Middle frontal gyrus (tissue), 1 donor: ENCODE results near the gene DIAPH3.

Source experiments
- DNase-seq: peaks from one replicate; pipeline ENCODE4 v3.0.0-alpha.2; 2015; ENCODE audit warnings: low spot score; ENCODE audit errors: extremely low spot score

The DIAPH3 gene

DNA sequence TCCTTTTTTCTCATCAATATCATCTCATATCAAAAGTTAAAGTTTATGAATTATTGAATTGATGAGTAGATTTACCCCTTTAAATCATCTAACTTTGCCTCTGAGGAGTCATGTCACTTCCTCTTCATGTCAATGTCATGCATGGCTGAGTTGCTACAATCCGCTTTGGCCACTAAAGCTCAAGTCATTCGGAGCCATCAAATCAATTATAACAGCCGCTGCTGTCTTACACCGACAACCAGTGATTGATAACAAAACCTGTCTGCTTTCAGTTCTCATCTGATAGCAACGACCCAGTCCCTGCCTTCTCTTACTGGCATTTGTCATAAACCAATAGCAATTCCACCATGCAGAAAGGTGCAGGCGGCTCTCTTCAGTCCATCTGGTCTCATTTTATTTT is 429.3 kb downstream of the DIAPH3 start:
- no peak for DNase-seq

DNA sequence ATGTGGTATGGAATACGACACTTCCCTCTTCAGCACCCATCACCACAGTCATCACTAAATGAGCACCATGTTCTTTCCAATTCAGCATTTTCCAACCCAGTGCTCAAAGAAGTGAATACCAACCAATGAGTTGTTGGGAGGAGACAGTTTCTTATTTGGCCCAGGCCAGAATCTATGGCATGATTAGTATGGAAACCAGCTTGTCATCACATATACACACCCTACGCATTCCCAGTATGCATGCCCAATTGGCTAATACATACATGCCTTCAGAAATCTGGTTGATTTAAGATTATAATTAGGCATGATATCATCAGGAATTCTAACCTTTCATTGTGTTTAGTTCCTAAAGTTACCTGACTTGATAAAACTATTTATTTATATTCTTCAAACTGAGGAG is 430.0 kb downstream of the DIAPH3 start:
- DNase-seq: no peak

DNA sequence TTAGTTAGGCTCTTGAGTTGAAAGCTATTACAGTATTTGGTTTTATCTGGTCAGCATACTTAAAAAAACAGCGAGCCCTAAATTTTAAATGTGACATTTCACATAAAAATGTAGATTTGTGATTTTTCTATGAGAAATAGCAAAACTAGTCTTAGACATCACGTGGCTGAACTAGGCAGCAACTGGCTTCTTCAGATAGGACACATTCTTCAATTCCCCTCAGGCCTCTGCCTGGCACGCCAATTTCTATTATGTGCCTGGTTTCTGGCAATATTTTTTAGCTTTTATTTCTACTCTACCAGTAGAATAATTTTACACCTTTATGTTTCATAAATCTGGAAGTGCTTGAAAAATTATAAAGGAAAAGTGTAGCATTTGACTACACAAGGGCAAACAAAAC is 433.7 kb downstream of the DIAPH3 start:
- no peak for DNase-seq

DNA sequence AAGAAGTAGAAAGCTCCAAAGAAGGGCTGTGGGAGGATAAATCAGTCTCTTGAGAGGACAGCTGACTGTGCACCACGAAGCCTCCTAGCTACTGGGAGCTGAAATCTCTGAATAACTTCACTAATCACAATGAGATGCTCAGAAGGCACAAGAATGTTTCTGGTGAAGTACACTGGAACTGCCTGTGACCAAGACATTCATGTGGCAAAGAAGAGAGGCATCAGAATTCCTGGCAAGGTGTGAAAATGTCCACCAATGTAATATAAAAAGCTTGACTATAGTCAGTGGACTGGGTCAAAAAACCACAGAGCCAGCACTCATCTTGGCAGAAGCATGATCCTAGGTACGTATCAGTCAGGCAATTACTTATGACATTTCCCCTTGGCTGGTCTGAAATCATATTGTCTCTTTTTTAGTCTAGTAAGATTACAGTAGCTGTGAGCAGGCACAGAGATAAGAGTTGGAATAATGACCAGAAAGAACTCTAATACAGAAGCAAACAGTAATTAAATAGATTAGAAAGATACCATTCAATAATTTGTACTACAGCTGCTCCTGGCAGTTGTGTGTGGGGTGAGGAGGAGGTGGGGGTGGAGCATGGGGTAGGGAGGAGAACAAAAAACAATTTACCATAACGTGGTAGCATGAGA is 434.7 kb downstream of the DIAPH3 start:
- no peak for DNase-seq

DNA sequence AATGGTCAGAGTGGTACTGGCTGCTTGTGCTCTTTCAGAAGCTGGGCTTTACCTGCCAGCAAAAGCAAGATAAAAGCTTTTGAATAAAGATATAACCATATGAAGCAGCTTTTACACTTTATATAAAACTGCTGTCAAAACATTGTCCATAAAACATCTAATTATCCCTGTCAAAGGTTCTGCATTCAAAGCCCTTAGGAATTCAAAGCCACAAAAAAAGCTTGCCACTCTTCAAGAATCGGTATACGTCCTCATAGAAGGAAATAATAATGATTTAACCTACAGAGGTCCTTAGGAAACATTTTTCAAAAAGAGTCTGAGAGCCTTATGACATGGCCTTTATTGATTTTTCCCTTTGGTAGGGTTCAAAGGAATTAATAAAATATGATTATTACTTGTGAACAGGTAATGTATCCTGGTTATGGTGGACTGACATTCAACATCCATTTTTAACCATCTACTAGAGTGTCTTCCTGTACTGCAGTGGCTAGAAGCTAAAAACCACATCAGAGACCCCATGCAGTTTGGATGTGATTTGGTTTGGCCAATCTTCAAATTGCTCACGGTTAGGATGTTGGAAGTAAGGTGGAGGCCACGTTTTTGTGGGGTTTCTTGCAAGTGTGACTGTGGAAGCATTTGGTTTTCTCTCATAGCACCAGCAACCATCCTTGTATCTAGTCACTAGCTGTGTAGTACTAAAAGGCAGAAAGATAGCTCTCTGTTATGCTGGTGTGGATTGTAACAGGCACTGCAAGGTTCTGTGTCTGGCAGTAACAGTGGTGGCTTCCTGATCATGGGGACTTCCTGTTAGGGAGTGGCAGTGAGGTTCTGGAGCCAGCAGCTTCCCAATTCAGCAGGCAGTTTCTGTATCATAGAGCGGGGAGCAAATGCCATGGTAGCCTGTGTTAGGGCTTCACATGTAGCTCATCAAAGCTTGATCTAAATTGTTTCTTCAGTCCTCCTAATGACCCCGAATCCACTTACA is 441.5 kb downstream of the DIAPH3 start:
- no peak for DNase-seq

DNA sequence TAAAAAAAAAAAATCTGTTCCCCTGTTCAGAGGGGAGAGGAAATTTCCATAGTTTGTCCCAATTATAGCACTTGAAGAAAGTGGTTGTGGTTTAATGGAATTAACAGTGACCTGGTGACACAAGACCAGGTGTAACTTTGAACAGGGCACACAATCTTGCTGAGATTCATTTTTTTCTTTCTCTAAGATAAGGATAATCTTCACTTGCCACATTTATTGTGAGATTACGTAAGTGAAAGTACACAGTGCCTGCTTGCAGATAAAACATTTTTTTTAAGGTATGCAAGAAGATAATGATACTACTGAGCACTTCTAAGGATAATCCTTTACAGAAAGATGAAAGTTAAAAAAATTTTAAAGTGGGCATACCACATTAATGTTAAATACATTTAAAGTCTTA is 448.1 kb downstream of the DIAPH3 start:
- DNase-seq: no peak

DNA sequence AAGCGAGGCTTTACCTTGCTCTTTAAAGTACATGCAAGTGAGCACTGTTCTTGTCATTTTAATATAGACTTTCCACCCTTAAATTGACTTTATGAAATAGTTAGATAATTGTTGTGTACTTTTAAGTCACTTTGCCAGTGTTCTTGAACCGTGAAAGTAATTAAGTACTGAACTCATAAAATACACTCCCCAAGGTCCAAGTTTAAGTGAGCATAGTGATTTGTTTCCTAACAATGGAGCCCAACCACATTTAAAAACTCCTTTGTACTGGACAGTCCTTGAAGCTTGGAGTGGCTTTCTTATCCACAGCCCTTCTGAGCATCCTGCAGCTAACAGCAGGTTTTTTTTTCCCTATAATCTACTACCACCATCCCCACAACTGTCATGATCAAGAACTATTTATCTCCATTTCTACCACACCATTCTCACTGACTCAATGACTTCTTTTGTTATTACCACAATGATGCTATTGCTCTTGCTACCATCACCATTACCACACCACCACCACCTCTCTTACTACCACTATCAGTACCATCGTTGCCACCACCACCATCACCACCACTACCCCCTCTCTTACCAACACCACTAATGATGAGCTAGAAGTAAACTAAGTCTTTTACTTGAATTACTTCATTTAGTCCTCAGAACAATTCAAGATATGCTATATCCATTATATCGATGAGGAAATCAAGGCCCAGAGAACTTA is 452.6 kb downstream of the DIAPH3 start:
- DNase-seq: no peak

DNA sequence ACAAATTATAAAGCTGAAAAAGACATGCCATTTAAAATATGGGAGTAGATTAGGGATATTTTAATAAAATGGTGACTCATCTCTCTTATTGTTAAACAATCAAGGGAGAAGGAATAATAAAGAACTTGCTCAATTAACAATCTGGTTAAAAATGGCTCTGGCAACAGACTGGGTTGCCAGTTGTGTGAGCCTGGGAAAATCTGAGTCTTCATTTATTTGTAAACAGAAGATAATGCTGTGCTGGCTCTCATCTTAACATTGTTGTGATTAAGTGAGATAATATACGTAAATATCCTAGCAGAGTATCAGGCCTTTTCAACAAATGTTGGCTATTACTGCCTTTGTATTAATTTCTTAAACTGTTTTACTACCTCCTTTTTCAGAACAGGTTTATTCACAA is 453.3 kb downstream of the DIAPH3 start:
- no peak for DNase-seq

DNA sequence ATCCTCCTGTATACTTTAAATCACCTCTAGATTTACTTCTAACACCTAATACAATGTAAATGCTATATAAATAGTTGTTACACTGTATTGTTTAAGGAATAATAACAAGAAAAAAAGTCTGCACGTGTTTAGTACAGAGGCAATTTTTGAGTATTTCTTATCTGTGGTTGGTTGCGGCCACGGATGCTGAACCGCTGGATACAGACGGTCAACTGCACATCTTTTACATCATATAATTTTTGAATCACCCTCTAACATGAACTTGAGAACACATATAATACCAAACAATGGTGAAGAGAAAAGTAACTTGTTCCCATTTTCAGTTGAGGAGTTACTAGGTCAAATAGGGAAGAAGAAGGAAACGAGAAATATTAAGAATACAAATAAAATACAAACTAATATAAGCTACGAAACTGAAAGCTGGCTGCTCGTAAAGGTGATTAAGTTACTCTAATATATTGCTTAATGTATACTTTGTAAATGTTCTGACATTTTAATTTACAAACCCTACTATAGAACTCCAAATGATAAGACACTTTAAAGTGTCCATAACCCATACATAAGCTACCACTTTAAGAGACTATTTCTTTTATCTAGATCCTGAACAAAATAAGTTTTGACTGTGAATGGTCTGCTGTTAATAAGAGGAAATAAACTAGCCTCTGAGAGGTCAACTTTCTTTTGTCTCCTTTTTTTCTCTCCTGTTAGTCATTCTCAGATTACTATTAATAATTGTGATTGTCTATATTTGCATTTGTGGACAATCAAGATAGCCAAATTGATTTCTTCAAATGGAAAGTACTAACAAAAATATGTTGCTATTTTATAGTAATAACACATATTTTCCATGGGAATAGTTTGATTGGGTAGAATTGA is 457.4 kb downstream of the DIAPH3 start:
- no peak for DNase-seq

DNA sequence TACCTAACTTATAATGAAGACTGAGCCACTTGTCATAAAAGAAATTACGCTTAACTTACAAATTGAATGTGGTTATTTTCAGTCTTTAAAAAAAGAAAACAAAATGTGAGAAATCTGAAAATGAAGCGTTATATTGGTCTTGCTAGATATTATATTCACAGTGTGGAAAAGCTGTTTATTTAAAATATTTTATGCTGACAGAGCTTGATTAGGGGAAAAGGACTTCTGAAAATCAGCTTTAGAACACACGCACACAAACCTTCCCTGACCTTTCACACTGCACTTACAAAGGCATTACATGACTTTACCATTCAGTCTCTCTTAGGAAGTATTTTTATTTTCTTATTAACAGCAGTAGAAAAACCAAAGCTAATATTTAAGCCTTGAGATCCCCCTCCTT is 461.5 kb downstream of the DIAPH3 start:
- DNase-seq: no peak

DNA sequence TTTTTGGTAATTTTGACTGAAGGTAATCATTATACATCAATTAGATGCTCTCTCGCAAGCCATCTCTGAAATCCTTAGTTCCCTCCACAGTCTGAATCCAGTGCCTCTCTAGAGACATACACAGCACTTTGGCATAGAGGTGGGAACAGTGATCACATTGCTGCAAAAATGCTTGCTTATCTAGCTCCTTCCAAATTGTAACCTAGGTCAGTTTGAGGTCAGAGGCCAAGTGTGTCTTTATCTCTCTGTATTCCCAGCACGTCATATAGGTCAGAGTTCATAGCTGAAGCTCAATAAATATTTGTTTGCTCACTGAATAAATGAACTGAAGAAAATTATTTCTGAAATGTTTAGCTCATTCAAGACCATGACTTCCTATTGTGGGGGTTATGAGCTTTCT is 462.5 kb downstream of the DIAPH3 start:
- DNase-seq: no peak

DNA sequence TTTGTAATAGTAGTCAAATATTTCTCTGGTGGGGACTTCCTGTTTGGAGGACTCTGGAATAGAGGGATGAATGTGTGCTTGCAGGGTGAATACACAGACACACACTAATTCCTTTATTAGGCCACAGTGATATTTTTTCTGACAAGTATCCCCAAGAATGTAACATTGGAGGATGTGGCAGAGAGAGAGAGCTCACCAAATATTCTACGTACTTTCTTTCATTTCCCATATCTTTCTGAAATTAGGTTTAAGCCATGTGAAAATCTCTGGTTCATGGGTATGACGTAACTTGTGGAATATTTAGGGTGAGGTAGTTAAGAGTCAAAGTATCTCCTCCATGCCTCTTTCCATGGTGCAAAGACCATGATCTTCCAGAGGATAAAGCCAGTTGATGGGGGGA is 463.4 kb downstream of the DIAPH3 start:
- DNase-seq: no peak

DNA sequence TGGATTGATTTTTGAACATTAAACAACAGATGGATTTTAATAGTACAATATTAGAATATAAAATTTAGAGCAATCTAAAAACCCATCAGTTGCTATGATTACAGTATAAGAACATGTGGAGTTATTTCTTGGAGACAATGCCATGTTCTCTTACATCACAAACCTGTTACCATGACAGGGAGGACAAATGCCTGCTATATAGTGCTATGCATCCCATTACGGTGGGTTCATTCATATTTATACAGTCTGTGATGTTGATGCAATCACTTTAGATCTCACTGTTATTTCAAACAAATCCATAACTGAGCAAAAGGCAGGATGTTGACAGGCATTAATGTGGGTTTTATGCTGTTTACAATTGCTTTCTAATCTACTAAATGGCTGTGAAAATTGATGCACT is 467.5 kb downstream of the DIAPH3 start:
- no peak for DNase-seq

DNA sequence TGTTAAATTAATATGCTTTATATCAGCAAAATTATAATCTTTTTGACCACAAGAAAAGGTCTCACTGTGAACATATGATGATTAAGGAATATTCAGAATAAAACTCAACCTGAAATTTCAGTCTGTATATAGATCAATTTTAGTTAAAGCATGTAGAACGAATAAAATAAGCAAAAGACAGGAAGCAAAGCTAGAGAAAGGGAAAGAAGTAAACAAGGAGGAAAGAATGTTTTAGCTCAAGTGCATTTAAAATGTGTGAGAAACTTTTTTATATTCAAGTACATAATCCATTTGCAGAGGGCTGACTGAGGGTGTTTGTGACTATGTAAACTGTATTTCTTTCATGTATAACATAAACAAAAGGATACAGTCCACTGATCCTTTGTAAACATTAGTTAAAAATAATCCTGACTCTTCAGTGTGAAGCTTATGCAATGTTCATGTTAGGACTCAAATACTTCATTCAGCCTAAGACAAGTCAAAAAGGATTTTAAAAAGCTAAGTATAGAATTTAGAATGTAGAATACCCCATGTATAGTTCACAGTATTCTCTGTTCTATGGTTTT is 472.1 kb downstream of the DIAPH3 start:
- no peak for DNase-seq

DNA sequence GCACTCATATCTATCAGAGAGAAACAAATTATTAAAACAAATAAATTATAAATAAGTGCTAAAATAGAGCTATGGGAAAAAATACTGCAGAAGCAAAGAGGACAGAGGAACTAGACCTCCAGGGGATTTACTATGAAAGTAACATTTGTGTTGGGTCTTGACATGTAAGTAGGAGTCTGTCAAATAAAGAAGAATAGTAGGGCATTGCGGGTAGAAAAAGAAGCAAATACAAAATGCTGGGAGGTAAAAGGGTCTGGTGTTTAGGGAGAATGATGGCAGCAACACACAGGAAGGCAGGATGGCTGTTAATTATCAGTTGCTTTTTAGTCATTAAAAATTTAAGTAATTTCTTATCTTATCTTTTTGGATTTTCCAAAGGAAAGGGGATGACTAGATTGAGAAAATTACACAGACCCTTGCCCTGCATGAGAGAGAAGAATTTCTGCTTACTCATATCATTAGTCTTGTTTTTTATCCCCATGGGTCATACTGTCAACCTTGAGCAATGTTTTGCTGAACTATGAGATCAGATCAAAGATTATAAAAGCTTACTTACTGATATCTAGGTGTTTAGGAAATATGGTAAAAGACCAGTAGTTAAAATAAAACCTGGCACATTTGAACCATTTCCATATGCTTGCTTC is 472.7 kb downstream of the DIAPH3 start:
- no peak for DNase-seq

DNA sequence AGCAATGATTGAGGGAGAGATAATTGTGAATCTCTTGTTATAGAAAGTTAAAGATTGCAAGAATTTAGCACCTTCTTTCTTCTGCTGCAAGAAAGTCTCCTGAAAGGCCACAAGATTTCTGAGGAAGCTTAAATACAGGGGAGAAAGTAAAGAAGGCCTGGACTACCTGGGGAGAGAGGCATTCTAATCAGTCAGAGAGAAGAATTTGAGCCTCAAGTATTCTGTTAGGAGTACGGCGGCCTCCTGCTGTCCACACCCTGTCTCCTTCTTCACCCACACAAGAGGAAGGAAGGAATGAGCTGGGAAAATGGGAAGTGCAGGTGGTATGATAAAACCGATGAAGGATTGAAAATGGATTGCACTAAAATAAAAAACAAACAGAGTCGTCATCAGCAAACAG is 474.7 kb downstream of the DIAPH3 start:
- no peak for DNase-seq

DNA sequence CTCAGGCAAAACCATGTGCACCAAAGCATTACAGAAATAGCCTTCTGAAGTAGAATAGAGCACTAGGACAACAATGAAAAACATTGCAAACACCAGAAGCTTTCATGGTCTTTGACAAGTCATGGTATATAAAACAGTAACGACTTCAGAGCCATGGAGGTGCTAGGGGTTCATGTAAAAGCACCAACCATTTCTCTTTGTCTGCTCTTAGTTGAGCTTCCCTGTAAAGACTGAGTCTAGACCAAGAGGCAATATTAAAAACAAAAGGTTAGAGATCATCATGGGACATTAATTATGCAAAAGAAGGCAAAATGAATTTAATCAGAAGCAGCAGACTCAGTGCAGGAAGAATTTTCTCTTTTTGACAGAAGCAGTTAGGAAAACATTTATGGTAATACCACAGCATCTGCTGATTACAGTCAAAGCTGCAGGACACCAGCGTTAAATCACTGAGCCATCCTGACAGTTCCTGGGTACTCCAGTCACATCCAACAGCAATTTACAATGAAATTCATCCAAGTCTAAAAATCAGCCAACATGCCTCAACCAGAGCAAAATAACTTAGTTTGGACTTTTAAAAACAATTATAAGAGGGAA is 476.8 kb downstream of the DIAPH3 start:
- no peak for DNase-seq

DNA sequence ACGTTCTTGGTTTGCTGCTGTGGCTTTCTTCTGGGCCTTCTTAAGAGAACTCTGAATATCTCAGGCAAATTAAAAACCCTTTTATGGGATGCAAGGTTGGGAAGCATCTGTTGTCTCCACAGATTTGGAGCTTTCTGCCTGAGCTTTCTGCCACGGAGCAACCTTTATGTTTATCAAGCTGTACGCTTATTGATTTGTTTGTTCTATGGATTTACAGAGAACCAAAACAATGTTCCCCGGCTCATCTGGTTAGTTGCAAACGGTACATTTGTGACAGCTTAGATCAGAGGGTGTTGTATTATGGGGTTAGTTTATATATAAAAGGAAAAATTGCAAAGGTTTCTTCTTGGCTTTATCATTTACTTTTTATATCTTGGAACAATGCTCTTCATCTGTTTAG is 479.6 kb downstream of the DIAPH3 start:
- no peak for DNase-seq

DNA sequence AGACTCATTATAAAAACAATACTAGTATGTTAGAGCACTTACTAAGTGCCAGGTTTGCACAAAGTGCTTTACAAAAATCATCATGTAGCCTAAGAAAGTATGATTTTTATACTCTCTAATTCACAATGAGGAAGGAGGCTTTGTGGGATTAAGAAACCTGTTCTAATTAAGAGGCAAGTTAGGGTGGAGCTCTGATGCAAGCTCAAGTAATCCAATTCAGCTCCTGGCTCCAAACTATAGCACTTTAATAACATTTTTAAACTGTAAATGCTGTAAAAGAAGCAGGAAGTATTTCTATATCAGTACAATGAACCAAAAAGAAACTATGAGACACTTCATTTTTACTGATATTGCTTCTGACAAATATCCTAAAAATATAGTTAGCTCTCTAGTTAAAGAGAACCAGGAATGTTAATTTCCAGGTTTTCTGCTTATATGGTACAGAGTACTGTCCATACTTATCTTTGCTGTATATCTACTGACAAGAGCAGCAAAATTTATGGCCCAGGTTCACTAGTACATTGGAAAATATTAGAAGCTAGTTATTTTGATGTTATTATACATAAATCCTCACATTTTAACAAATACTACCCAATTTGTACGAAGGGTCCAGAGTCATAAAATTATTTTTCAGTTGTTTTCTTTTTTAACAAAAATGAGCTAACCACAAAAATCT is 482.0 kb downstream of the DIAPH3 start:
- DNase-seq: no peak
